GM12878 (cell line): Measurements from ENCODE around the gene TMEM87A.

ENCODE experiments used
- BCL3 ChIP-seq: IDR thresholded peaks from 2 replicates; pipeline ENCODE4 v1.6.1; 2011; ENCODE audit warnings: borderline replicate concordance, low read depth, mild to moderate bottlenecking, moderate library complexity, low read length; ENCODE audit not compliant: insufficient read depth, poor library complexity, severe bottlenecking
- CTCF ChIP-seq, 3 experiments: IDR thresholded peaks in 2 of 3; conservative IDR thresholded peaks in 1 of 3; 2 replicates each; pipeline ENCODE4 v1.5.1; 2011; ENCODE audit warnings: low read depth in 3 of 3, low read length in 3 of 3, mild to moderate bottlenecking in 3 of 3, control low read depth in 2 of 3, moderate library complexity in 2 of 3, inconsistent platforms in 1 of 3, mixed read lengths in 1 of 3; ENCODE audit not compliant: control insufficient read depth in 2 of 3, insufficient read depth in 1 of 3; ENCODE audit errors: extremely low read depth in 1 of 3
- JUNB ChIP-seq: IDR thresholded peaks from 2 replicates; pipeline ENCODE4 v1.6.1; 2016; ENCODE audit warnings: antibody characterized with exemption, mild to moderate bottlenecking
- JUND ChIP-seq: IDR thresholded peaks from 2 replicates; pipeline ENCODE4 v1.6.1; 2012; ENCODE audit warnings: low read depth, mild to moderate bottlenecking, low read length, improper control_type of control experiment, moderate library complexity
- MAX ChIP-seq: IDR thresholded peaks from 2 replicates; pipeline ENCODE4 v1.6.1; 2012; ENCODE audit warnings: low read depth, low read length, improper control_type of control experiment
- POLR2A ChIP-seq: IDR thresholded peaks from 2 replicates; pipeline ENCODE4 v1.6.1; 2011; ENCODE audit warnings: low read depth, mild to moderate bottlenecking, low read length
- POLR2AphosphoS5 ChIP-seq: IDR thresholded peaks from 2 replicates; pipeline ENCODE4 v1.6.1; 2011; ENCODE audit warnings: mild to moderate bottlenecking, low read length, inconsistent platforms
- YY1 ChIP-seq: IDR thresholded peaks from 2 replicates; pipeline ENCODE4 v1.6.1; 2011; ENCODE audit warnings: low read depth, mild to moderate bottlenecking, low read length
- ZBTB11 ChIP-seq: fragments of 450-650 bp; formaldehyde crosslinking; IDR thresholded peaks from 2 replicates; pipeline ENCODE4 v1.5.0; 2022; ENCODE audit warnings: mild to moderate bottlenecking, missing genetic modification characterization

GRCh38 chr15:42199126-42199525 is 74.1 kb downstream of the TMEM87A start:
- TF ChIP-seq CTCF (IDR thresholded peaks at IDR 0.05 in 2 of 3, conservative IDR thresholded peaks at IDR 0.05 in 1 of 3; ENCODE audit: control insufficient read depth in 2 of 3, extremely low read depth in 1 of 3, insufficient read depth in 1 of 3, low read depth in 3 of 3, low read length in 3 of 3) (no peak), POLR2AphosphoS5 (no peak), POLR2A (no peak), BCL3 (no peak), MAX (no peak), JUND (no peak), JUNB (no peak), YY1 (no peak), ZBTB11 (CRISPR knock-in tag) (no peak)
